ENCODE results near the gene FEV.

FEV gene

GRCh38 chr2:219018286-219018685 is 33.3 kb upstream of the FEV start:
- no peak for TF ChIP-seq CTCF (IDR thresholded peaks at IDR 0.05; ENCODE audit: extremely low read depth, insufficient read depth, missing control alignments)
- in situ Hi-C loops (cut with MboI; ENCODE audit: low pct_unique_long_range_greater_than_20kb, low sequenced_read_pairs, unreplicated experiment) = no loop called here
- no peak for DNase-seq (ENCODE audit: low spot score)

- TF ChIP-seq CTCF (IDR thresholded peaks at IDR 0.05; ENCODE audit: extremely low read depth, insufficient read depth, missing control alignments) = no peak
- in situ Hi-C loops (cut with MboI; ENCODE audit: low pct_unique_long_range_greater_than_20kb, low sequenced_read_pairs, unreplicated experiment) = no loop called here
Measured at GRCh38 chr2:219017201-219017931, 32.4 kb upstream of the FEV start.

GRCh38 chr2:219016721-219017120 is 31.7 kb upstream of the FEV start:
- in situ Hi-C loops (cut with MboI; ENCODE audit: low pct_unique_long_range_greater_than_20kb, low sequenced_read_pairs, unreplicated experiment) = no loop called here
- no peak for DNase-seq (ENCODE audit: low spot score)
- TF ChIP-seq CTCF (IDR thresholded peaks at IDR 0.05; ENCODE audit: extremely low read depth, insufficient read depth, missing control alignments) = no peak

More at GRCh38 chr2:219017201-219017931, 32.4 kb upstream of the FEV start:
- DNase-seq (ENCODE audit: low spot score) = no peak

- DNase-seq (ENCODE audit: low spot score) = no peak
- in situ Hi-C loops (cut with MboI; ENCODE audit: low pct_unique_long_range_greater_than_20kb, low sequenced_read_pairs, unreplicated experiment) = no loop called here
- no peak for TF ChIP-seq CTCF (IDR thresholded peaks at IDR 0.05; ENCODE audit: extremely low read depth, insufficient read depth, missing control alignments)
Measured at GRCh38 chr2:219010873-219011272, 25.9 kb upstream of the FEV start.

- no peak for DNase-seq (ENCODE audit: low spot score)
- in situ Hi-C loops (cut with MboI; ENCODE audit: low pct_unique_long_range_greater_than_20kb, low sequenced_read_pairs, unreplicated experiment) = no loop called here
- peak; percentile 65 for TF ChIP-seq CTCF (IDR thresholded peaks at IDR 0.05; ENCODE audit: extremely low read depth, insufficient read depth, missing control alignments)
Measured at GRCh38 chr2:219010162-219010756, 25.3 kb upstream of the FEV start.

- in situ Hi-C loops (cut with MboI; ENCODE audit: low pct_unique_long_range_greater_than_20kb, low sequenced_read_pairs, unreplicated experiment) = no loop called here
- no peak for DNase-seq (ENCODE audit: low spot score)
- no peak for TF ChIP-seq CTCF (IDR thresholded peaks at IDR 0.05; ENCODE audit: extremely low read depth, insufficient read depth, missing control alignments)
Measured at GRCh38 chr2:219009294-219009693, 24.3 kb upstream of the FEV start.
